SK-N-MC (cell line): ENCODE results near the gene PRPF40B.

Source experiments
- DNase-seq: peaks from one replicate; pipeline ENCODE4 v3.0.0-alpha.2; 2011; ENCODE audit warnings: low read depth, low spot score
- H3K27ac ChIP-seq: fragments of 200-600 bp; sonication (generic); 2 replicates; pipeline ENCODE4 v1.5.1; 2016; ENCODE audit warnings: mixed run types
- H3K36me3 ChIP-seq: fragments of 200-600 bp; sonication (generic); 2 replicates; pipeline ENCODE4 v1.6.1; 2017; ENCODE audit warnings: antibody characterized with exemption, low read length, mixed read lengths; ENCODE audit not compliant: insufficient read depth
- H3K4me3 ChIP-seq: fragments of 200-600 bp; sonication (generic); 2 replicates; pipeline ENCODE4 v1.5.1; 2016
- H3K9ac ChIP-seq: fragments of 200-600 bp; sonication (generic); 2 replicates; pipeline ENCODE4 v1.8.0; 2017; ENCODE audit warnings: mixed run types, mixed read lengths; ENCODE audit not compliant: insufficient read length
- H3K9me3 ChIP-seq: fragments of 200-600 bp; sonication (generic); 2 replicates; pipeline ENCODE4 v1.6.1; 2017; ENCODE audit warnings: low read depth, mild to moderate bottlenecking, antibody characterized with exemption, low read length, moderate library complexity, mixed read lengths
- EZH2 ChIP-seq: fragments of 200-600 bp; sonication (generic); IDR thresholded peaks from one replicate; pipeline ENCODE4 v1.6.1; 2017; ENCODE audit warnings: antibody characterized with exemption
- FOXP2 ChIP-seq: optimal IDR thresholded peaks from 2 replicates; pipeline ENCODE3; 2011; ENCODE audit warnings: mild to moderate bottlenecking, moderate library complexity; ENCODE audit not compliant: insufficient read depth; ENCODE audit errors: extremely low read length, control extremely low read depth
- POLR2AphosphoS5 ChIP-seq: IDR thresholded peaks from 2 replicates; pipeline ENCODE4 v1.6.1; 2012; ENCODE audit warnings: mild to moderate bottlenecking, low read depth, low read length, borderline replicate concordance

Gene PRPF40B

DNA sequence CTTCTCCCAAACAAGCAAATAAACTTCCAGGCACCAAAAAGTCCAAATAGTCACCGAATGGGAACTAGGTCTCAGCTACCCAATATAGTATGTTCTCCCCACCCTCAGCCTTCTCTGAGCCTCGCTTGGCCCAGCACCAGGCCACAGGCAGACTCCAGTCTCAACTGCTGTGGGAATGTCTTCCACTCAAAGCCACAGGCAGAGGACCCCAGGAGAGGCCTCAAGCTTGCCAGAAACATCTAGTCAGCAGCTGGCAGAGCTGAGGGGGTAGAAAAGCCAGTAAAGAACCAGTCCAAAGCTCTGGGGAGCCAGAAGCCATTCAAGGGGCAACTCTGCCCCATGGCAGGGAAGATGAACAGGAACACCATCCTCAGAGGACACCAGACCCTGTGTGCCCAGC, 42.0 kb downstream of the PRPF40B start:
- H3K4me3 ChIP-seq = no peak overlapping the region
- H3K27ac ChIP-seq = no peak overlapping the region
- H3K9me3 ChIP-seq = no peaks in the 10 kb centered on the region
- TF ChIP-seq EZH2 (no peak), FOXP2 (no peak), POLR2AphosphoS5 (no peak)
- no peak for DNase-seq
- H3K9ac ChIP-seq = no peak overlapping the region
- peaks cover 3% of the 10 kb centered on the region; the same call in 1 of the 2 replicates for H3K36me3 ChIP-seq

DNA sequence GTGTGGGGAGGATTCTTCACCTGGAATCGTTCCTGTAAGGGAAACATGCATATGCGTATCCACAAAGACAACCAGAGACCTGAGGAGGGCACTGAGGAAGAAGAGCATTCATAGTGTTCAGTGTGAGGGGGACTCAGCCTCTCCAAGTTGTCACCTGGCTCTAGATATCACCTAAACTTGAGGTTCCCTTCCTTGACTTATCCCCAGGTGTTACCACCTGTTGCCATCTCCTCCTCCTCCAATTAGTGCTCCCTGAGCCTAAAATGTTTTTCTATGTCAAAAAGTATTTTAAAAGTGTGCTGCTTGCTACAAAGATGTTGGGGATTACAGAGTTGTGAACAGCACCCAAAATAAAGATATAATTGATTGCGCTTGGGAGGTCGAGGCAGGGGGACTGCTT, 42.8 kb downstream of the PRPF40B start:
- H3K27ac ChIP-seq = no peak overlapping the region
- no peak for DNase-seq
- no peak overlapping the region for H3K9ac ChIP-seq
- H3K4me3 ChIP-seq = no peak overlapping the region
- H3K9me3 ChIP-seq = no peaks in the 10 kb centered on the region
- TF ChIP-seq EZH2 (no peak), POLR2AphosphoS5 (no peak), FOXP2 (no peak)
- H3K36me3 ChIP-seq = peaks cover 3% of the 10 kb centered on the region; the same call in 1 of the 2 replicates

DNA sequence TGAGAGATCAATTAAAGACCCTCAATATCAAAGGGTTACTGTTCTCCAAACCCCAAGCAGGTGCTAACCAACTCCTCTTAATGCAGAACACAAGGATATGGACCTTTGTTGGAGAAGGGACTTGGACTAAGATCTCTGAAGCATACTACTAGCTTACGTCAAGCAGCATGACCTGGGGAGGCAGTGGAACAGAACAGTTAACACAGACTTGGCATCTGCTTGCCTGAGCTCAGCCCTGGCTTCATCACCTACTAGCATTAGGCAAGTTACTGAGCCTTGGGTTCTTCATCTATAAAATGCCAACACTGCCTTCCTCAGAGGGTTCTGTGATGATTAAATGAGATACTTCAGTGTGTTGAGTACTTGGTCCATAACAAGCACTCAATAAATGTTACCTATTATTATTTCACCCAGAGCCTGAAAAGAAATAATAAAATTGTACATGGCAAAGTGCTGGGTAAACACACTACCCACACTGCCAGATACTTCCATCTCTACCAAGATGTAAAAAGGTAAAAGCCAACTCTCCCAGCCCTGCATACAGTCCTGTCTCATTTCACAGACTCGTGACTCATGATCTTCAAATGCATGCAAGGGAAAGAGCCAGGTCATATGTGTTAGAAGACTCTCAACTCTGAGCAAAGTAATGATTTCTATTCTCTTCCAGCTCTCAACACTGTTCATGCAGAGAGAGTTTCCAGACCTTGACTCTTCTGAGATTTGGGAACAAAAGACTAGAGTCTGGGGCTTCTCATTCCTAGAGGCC, 44.1 kb downstream of the PRPF40B start:
- H3K9ac ChIP-seq = no peak overlapping the region

DNA sequence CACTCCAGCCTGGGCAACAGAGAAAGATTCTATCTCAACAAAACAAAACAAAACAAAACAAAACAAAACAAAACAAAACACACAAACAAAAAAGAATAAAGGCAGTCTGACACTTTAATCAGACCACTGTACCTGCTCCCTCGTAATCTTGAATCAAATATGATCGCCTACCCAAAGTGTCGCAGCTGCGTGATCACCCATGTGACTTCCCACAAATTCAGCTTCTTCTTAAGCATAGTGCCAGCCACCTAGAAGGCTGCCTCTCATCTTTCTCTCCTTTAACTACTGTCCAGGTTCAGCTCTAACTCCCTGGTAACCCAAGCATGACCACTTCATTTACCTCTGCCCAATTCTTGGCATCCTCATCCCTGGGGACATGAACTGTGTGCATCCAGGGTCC, 46.4 kb downstream of the PRPF40B start:
- Histone ChIP-seq H3K9me3 (no peaks in the 10 kb centered on the region), H3K4me3 (no peak overlapping the region), H3K9ac (no peak overlapping the region), H3K27ac (no peak overlapping the region), H3K36me3 (no peaks in the 10 kb centered on the region)
- no peak for TF ChIP-seq POLR2AphosphoS5
- TF ChIP-seq FOXP2 = no peak
- TF ChIP-seq EZH2 = no peak
- no peak for DNase-seq

More for the DNA sequence above, 44.1 kb downstream of the PRPF40B start:
- H3K36me3 ChIP-seq = no peaks in the 10 kb centered on the region
- H3K9me3 ChIP-seq = no peaks in the 10 kb centered on the region
- no peak overlapping the region for H3K27ac ChIP-seq
- H3K4me3 ChIP-seq = no peak overlapping the region
- no peak for DNase-seq
- TF ChIP-seq FOXP2 (no peak), POLR2AphosphoS5 (no peak), EZH2 (no peak)

DNA sequence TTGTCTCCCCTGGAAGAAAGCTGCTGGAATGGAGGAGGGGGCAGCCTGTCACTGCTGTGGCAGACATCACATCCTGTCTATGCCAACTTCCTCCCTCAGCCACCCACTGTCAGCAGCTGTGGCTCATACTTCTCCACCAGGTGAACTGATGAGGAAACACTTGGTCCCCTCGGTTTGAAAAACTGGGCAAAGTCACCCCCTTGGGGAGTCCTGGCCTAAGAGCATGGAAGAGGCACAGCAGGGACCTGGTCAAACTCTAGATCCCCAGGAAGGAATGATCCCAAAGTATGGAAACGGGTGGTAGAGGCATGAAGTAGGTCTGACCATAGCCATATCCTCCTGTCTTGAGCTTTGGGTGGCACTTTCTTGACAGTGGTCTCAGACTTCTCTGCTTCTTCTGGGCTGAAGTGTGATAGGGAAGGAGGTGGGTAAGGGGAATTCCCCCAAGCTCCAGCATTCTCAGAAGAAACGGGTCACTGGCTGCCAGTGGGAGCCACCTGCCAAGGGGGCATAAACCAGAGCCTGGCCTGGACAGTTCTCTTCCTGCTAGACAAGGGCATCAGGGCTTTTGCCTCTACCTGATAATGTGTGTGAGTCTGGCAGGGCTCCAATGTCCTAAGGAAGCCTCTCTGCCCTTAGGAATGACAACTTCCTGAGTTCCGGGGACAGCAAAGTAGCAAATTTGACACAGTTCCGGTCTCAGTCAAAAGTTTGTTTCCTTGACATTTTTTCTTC, 47.8 kb downstream of the PRPF40B start:
- H3K36me3 ChIP-seq = no peaks in the 10 kb centered on the region
- no peak for TF ChIP-seq POLR2AphosphoS5
- TF ChIP-seq EZH2 = no peak
- TF ChIP-seq FOXP2 = no peak
- no peak overlapping the region for H3K4me3 ChIP-seq
- no peak overlapping the region for H3K27ac ChIP-seq
- no peaks in the 10 kb centered on the region for H3K9me3 ChIP-seq
- no peak overlapping the region for H3K9ac ChIP-seq
- DNase-seq = no peak

DNA sequence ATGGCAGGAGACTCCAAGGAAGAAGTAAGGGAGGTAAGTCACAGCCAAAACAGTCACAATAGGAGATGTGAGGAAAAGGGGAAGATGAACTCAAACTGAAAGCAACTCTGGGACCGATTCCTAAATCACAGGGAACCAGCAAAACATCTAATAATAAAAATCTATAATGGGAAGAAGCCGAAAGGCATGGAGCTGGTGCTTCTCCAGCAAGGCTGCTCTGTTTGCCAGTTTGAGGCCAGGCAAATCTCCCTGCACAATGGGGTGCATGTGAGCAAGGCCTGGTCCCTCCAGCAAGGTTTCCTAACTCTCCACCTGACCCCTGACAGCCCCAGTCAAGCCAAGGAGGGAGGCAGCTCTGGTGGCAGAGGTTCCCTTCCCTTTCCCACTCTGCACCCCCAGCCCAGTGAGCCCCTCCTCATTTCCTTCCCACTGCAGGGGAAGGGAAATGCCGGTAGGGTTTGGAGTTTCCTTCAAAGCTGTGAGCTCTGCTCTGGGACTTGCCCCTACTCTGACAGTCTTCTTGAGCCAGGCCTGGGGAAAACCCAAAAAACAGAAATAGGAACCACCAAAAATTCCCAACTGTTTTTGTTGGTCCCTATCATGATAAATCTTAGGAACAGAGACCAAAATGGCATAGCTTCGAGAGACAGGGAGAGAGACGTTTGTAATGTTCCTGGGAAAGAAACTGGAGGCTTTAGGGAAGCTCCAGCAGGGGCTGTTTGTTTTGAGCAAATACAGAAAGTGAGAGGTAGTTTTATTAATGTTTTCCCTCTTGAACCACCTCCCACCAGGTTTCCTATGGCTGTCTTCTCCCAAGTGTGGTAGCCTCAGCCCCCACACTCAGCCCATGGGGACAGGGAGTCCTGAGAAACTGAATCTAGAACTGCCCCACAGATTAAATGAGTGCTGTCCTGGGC, 49.2 kb downstream of the PRPF40B start:
- Histone ChIP-seq H3K27ac (no peak overlapping the region), H3K9ac (no peak overlapping the region), H3K36me3 (no peaks in the 10 kb centered on the region), H3K9me3 (no peaks in the 10 kb centered on the region), H3K4me3 (no peak overlapping the region)
- TF ChIP-seq POLR2AphosphoS5 (no peak), EZH2 (no peak), FOXP2 (no peak)
- no peak for DNase-seq

DNA sequence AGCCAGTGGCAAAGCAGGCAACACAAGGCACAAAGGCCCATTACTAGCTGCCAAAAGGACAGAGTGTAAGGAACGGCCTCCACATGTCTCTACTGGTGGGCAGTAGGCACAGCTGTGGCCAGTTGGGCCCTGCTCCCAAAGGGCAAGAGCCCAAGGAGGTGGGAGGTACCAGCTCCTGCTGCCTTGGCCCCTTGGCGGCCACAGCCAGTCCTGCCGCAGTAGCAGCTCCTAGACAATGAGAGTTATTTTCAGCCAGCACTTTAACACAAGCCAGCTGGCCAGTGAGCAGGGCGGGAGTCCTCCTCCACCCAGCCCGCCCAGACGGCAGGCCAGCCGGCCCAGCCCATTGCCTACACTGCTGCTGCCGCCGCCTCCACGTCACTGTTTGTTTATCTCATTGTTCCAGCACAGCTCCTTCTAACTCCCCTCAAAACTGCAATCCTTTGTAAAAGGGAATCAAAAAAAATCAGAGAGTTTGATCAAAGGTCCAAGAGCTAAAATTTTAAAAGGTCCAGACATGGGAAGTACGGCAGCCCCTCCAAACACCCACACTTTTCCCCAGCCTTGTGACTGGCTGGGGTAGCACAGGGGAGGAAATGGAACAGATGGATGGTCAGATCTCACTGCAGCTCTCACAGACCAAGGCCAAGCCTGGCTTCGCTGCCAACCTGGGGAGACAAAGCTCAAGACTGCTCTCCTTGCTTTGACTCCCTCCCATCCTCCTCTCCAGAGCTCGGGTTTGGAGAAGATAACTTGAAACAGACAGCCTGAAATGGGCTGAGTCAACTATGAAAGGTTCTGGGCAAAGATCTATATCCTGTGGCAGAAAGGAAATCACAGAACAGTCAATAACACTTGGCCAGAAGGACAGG, 50.3 kb downstream of the PRPF40B start:
- H3K4me3 ChIP-seq = no peak overlapping the region
- no peaks in the 10 kb centered on the region for H3K36me3 ChIP-seq
- no peak for DNase-seq
- no peaks in the 10 kb centered on the region for H3K9me3 ChIP-seq
- TF ChIP-seq POLR2AphosphoS5 (no peak), FOXP2 (no peak), EZH2 (no peak)
- H3K27ac ChIP-seq = no peak overlapping the region
- H3K9ac ChIP-seq = no peak overlapping the region
